Neural progenitor cell (in vitro differentiated cells): ENCODE results near the gene GSTA4.

Experiments used
- CTCF ChIP-seq: fragments of 200-600 bp; sonication (generic); IDR thresholded peaks from 2 replicates; pipeline ENCODE4 v1.5.1; 2017; ENCODE audit warnings: antibody characterized with exemption, mild to moderate bottlenecking
- EZH2 ChIP-seq: fragments of 200-600 bp; sonication (generic); IDR thresholded peaks from 2 replicates; pipeline ENCODE4 v1.6.1; 2017; ENCODE audit warnings: antibody characterized with exemption, mild to moderate bottlenecking, moderate library complexity

- no peak for TF ChIP-seq EZH2
- no peak for TF ChIP-seq CTCF
Measured at GRCh38 chr6:52985228-52985627, 9.9 kb downstream of the GSTA4 start.
